ENCODE measurements around the gene LDAH. TPM values are rescaled to one million over a fixed set of nuclear protein-coding genes. Genes with fewer than 3 reads are reported as not detected.

LDAH gene
- total RNA-seq, 1 donor from 2014 or later = 18.3 TPM

- H3K27ac ChIP-seq = no peak overlapping the region
- no peak for ATAC-seq
- no peaks in the 10 kb centered on the region for H3K27me3 ChIP-seq (ENCODE audit: low read depth)
- no peak overlapping the region for H3K4me3 ChIP-seq
- no peak for DNase-seq
- peaks cover 5% of the 10 kb centered on the region for H3K4me1 ChIP-seq
- no peaks in the 10 kb centered on the region for H3K9me3 ChIP-seq
- intact Hi-C loops (cut with DNase I) = no loop called here
- H3K36me3 ChIP-seq = no peaks in the 10 kb centered on the region
- TF ChIP-seq CTCF (IDR thresholded peaks at IDR 0.05) = no peak
Measured at GRCh38 chr2:20752293-20752692, 70.6 kb downstream of the LDAH start.

GRCh38 chr2:20747317-20747716, 75.6 kb downstream of the LDAH start:
- no peak for TF ChIP-seq CTCF (IDR thresholded peaks at IDR 0.05)
- Histone ChIP-seq H3K27ac (no peak overlapping the region), H3K4me1 (peaks cover 15% of the 10 kb centered on the region), H3K4me3 (no peak overlapping the region), H3K9me3 (no peaks in the 10 kb centered on the region), H3K36me3 (no peaks in the 10 kb centered on the region), H3K27me3 (ENCODE audit: low read depth) (no peaks in the 10 kb centered on the region)
- ATAC-seq = no peak
- no peak for DNase-seq
- intact Hi-C loops (cut with DNase I) = no loop called here

- H3K27me3 ChIP-seq (ENCODE audit: low read depth) = no peaks in the 10 kb centered on the region
- H3K4me1 ChIP-seq = peaks cover 15% of the 10 kb centered on the region
- TF ChIP-seq CTCF (IDR thresholded peaks at IDR 0.05) = no peak
- no peak overlapping the region for H3K4me3 ChIP-seq
- intact Hi-C loops (cut with DNase I) = no loop called here
- no peaks in the 10 kb centered on the region for H3K9me3 ChIP-seq
- no peaks in the 10 kb centered on the region for H3K36me3 ChIP-seq
- peak; percentile 84 to 96 for ATAC-seq
- H3K27ac ChIP-seq = no peak overlapping the region
- no peak for DNase-seq
Measured at GRCh38 chr2:20745924-20746555, 76.9 kb downstream of the LDAH start.

GRCh38 chr2:20744366-20745335, 78.2 kb downstream of the LDAH start:
- Histone ChIP-seq H3K9me3 (no peaks in the 10 kb centered on the region), H3K4me3 (no peak overlapping the region), H3K36me3 (no peaks in the 10 kb centered on the region), H3K27me3 (ENCODE audit: low read depth) (no peaks in the 10 kb centered on the region), H3K27ac (no peak overlapping the region), H3K4me1 (peaks cover 15% of the 10 kb centered on the region)
- DNase-seq (no peak), ATAC-seq (no peak)
- no peak for TF ChIP-seq CTCF (IDR thresholded peaks at IDR 0.05)
- intact Hi-C loops (cut with DNase I) = no loop called here

- Histone ChIP-seq H3K27ac (no peak overlapping the region), H3K27me3 (ENCODE audit: low read depth) (no peaks in the 10 kb centered on the region), H3K4me3 (no peak overlapping the region), H3K9me3 (no peaks in the 10 kb centered on the region), H3K4me1 (no peaks in the 10 kb centered on the region), H3K36me3 (no peaks in the 10 kb centered on the region)
- no peak for ATAC-seq
- TF ChIP-seq CTCF (IDR thresholded peaks at IDR 0.05) = no peak
- DNase-seq = no peak
- intact Hi-C loops (cut with DNase I) = no loop called here
Measured at GRCh38 chr2:20738772-20739171, 84.1 kb downstream of the LDAH start.
